ENCODE measurements around the gene GATAD2A. TPM values are rescaled to one million over a fixed set of nuclear protein-coding genes. Genes with fewer than 3 reads are reported as not detected.

The GATAD2A gene
- total RNA-seq, 1 donor from 2014 or later = 102 TPM

- peaks cover 14% of the 10 kb centered on the region for H3K4me1 Mint-ChIP-seq (ENCODE audit: unreplicated experiment)
- H3K27ac Mint-ChIP-seq = peak overlapping the region; percentile 36
- no peaks in the 10 kb centered on the region for H3K27me3 Mint-ChIP-seq
- no peaks in the 10 kb centered on the region for H3K9me3 Mint-ChIP-seq
- DNase-seq (ENCODE audit: extremely low spot score, unreplicated experiment) = no peak
- peaks cover 3% of the 10 kb centered on the region for H3K36me3 Mint-ChIP-seq
- TF ChIP-seq CTCF (conservative IDR thresholded peaks at IDR 0.05) = no peak
- no peak overlapping the region for H3K4me3 Mint-ChIP-seq
These were observed 43.4 kb upstream of the GATAD2A start for GRCh38 chr19:19362075-19362474.

DNA sequence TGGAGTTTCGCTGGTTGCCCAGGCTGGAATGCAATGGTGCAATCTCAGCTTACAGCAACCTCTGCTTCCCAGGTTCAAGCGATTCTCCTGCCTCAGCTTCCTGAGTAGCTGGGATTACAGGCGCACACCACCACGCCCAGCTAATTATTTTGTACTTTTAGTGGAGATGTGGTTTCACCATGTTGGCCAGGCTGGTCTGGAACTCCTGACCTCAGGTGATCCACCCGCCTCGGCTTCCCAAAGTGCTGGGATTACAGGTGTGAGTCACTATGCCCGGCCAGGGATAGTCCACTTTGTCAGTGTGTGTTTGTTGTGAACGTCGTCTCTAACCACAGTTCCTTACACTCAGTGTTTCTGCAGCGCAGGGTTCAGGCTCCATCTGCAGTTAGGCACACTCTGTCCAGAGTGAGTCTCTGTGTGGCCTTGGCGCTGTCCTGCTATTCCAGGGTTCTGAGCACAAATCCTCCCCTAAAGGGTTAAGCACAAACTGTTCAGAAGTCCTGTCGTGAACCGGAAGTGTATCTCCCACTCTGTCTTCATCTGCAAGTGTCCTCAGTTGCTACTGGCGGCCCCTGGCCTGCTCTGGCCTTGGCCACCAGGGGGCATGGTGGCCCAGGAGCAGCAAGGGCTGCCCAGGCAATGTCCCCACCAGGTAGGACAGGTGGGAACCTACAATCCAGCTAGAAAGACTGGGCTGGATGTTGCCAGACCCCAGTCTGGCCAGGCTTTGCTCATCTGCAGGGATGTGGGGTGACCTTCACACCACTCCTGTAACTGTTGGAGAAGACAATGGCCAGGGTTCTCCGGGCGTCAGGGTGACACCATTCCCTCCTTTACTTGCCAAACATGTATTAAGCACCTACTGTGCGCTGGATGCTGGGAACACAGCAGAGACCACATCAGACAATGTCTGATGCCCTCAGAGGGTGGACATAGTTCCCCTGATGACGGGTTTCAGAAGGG is 38.8 kb upstream of the GATAD2A start:
- H3K4me1 Mint-ChIP-seq (ENCODE audit: unreplicated experiment) = peaks cover 9% of the 10 kb centered on the region
- DNase-seq (ENCODE audit: extremely low spot score, unreplicated experiment) = no peak
- H3K36me3 Mint-ChIP-seq = no peaks in the 10 kb centered on the region
- TF ChIP-seq CTCF (conservative IDR thresholded peaks at IDR 0.05) = peak; percentile 93
- peak overlapping the region; percentile 46 for H3K4me3 Mint-ChIP-seq
- no peaks in the 10 kb centered on the region for H3K27me3 Mint-ChIP-seq
- H3K9me3 Mint-ChIP-seq = no peaks in the 10 kb centered on the region
- H3K27ac Mint-ChIP-seq = peak overlapping the region; percentile 81

DNA sequence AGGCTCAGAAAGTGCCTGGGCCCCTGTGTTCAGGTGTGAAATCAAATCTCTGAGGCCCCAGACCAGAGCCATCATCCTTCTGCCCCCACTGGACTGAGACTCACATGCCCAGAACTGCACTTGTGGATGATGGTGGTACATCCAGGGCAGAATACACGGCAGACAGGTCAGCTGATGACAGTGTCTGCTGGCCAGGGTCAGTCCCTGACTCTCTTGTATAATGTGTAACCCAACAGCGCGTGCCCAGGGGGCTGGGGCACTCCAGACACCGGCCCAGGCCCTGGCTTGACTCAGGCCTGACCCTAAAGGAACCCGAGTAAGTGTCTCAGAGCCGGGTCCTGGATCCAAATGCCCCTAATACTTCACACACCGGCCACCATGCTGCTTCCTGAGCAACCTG is 37.4 kb upstream of the GATAD2A start:
- Mint-ChIP-seq H3K9me3 (no peaks in the 10 kb centered on the region), H3K27me3 (no peaks in the 10 kb centered on the region), H3K36me3 (no peaks in the 10 kb centered on the region), H3K27ac (no peak overlapping the region), H3K4me3 (no peak overlapping the region), H3K4me1 (ENCODE audit: unreplicated experiment) (peaks cover 9% of the 10 kb centered on the region)
- no peak for TF ChIP-seq CTCF (conservative IDR thresholded peaks at IDR 0.05)
- no peak for DNase-seq (ENCODE audit: extremely low spot score, unreplicated experiment)

- TF ChIP-seq CTCF (conservative IDR thresholded peaks at IDR 0.05) = no peak
- H3K4me3 Mint-ChIP-seq = no peak overlapping the region
- H3K27me3 Mint-ChIP-seq = no peaks in the 10 kb centered on the region
- peaks cover 4% of the 10 kb centered on the region for H3K4me1 Mint-ChIP-seq (ENCODE audit: unreplicated experiment)
- DNase-seq (ENCODE audit: extremely low spot score, unreplicated experiment) = no peak
- no peaks in the 10 kb centered on the region for H3K36me3 Mint-ChIP-seq
- no peaks in the 10 kb centered on the region for H3K9me3 Mint-ChIP-seq
- H3K27ac Mint-ChIP-seq = peak overlapping the region; percentile 72
These were observed 34.4 kb upstream of the GATAD2A start for GRCh38 chr19:19371059-19371458.

- H3K27me3 Mint-ChIP-seq = no peaks in the 10 kb centered on the region
- H3K36me3 Mint-ChIP-seq = no peaks in the 10 kb centered on the region
- DNase-seq (ENCODE audit: extremely low spot score, unreplicated experiment) = no peak
- H3K4me1 Mint-ChIP-seq (ENCODE audit: unreplicated experiment) = peaks cover 3% of the 10 kb centered on the region
- no peak overlapping the region for H3K4me3 Mint-ChIP-seq
- H3K9me3 Mint-ChIP-seq = no peaks in the 10 kb centered on the region
- TF ChIP-seq CTCF (conservative IDR thresholded peaks at IDR 0.05) = no peak
- H3K27ac Mint-ChIP-seq = peak overlapping the region; percentile 59
These were observed 32.6 kb upstream of the GATAD2A start for GRCh38 chr19:19372656-19373416.

Data from type B pancreatic cell (in vitro differentiated cells).